ENCODE results near the gene ARID1B.

The ARID1B gene

GRCh38 chr6:156828280-156828703 is 51.1 kb downstream of the ARID1B start:
- Histone ChIP-seq H3K4me3 (ENCODE audit: low read depth, low read length) (no peak overlapping the region), H3K27ac (ENCODE audit: low read depth, low read length) (peak overlapping the region; percentile 68), H3K36me3 (ENCODE audit: control insufficient read depth, insufficient read depth, low read length) (peaks cover 24% of the 10 kb centered on the region), H3K9me3 (ENCODE audit: control insufficient read depth, insufficient read depth, low read length) (no peaks in the 10 kb centered on the region), H3K9ac (ENCODE audit: low read depth, low read length) (no peak overlapping the region), H3K4me1 (ENCODE audit: control insufficient read depth, insufficient read depth, low read length) (peaks cover 30% of the 10 kb centered on the region), H3K27me3 (ENCODE audit: control insufficient read depth, insufficient read depth, low read length) (no peaks in the 10 kb centered on the region)

GRCh38 chr6:156830126-156830525 is 52.9 kb downstream of the ARID1B start:
- Histone ChIP-seq H3K27ac (ENCODE audit: low read depth, low read length) (no peak overlapping the region), H3K27me3 (ENCODE audit: control insufficient read depth, insufficient read depth, low read length) (no peaks in the 10 kb centered on the region), H3K4me3 (ENCODE audit: low read depth, low read length) (no peak overlapping the region), H3K4me1 (ENCODE audit: control insufficient read depth, insufficient read depth, low read length) (peaks cover 29% of the 10 kb centered on the region), H3K9ac (ENCODE audit: low read depth, low read length) (no peak overlapping the region), H3K9me3 (ENCODE audit: control insufficient read depth, insufficient read depth, low read length) (no peaks in the 10 kb centered on the region), H3K36me3 (ENCODE audit: control insufficient read depth, insufficient read depth, low read length) (peaks cover 24% of the 10 kb centered on the region)

GRCh38 chr6:156832231-156832647 is 55.1 kb downstream of the ARID1B start:
- no peak overlapping the region for H3K27ac ChIP-seq (ENCODE audit: low read depth, low read length)
- no peak overlapping the region for H3K4me3 ChIP-seq (ENCODE audit: low read depth, low read length)
- H3K36me3 ChIP-seq (ENCODE audit: control insufficient read depth, insufficient read depth, low read length) = peaks cover 24% of the 10 kb centered on the region
- H3K27me3 ChIP-seq (ENCODE audit: control insufficient read depth, insufficient read depth, low read length) = no peaks in the 10 kb centered on the region
- H3K9me3 ChIP-seq (ENCODE audit: control insufficient read depth, insufficient read depth, low read length) = no peaks in the 10 kb centered on the region
- H3K4me1 ChIP-seq (ENCODE audit: control insufficient read depth, insufficient read depth, low read length) = peaks cover 24% of the 10 kb centered on the region
- H3K9ac ChIP-seq (ENCODE audit: low read depth, low read length) = no peak overlapping the region

GRCh38 chr6:156832669-156833068 is 55.5 kb downstream of the ARID1B start:
- Histone ChIP-seq H3K4me1 (ENCODE audit: control insufficient read depth, insufficient read depth, low read length) (peaks cover 28% of the 10 kb centered on the region), H3K27ac (ENCODE audit: low read depth, low read length) (no peak overlapping the region), H3K27me3 (ENCODE audit: control insufficient read depth, insufficient read depth, low read length) (no peaks in the 10 kb centered on the region), H3K4me3 (ENCODE audit: low read depth, low read length) (no peak overlapping the region), H3K9ac (ENCODE audit: low read depth, low read length) (no peak overlapping the region), H3K36me3 (ENCODE audit: control insufficient read depth, insufficient read depth, low read length) (peaks cover 24% of the 10 kb centered on the region), H3K9me3 (ENCODE audit: control insufficient read depth, insufficient read depth, low read length) (no peaks in the 10 kb centered on the region)

- Histone ChIP-seq H3K4me1 (ENCODE audit: control insufficient read depth, insufficient read depth, low read length) (peaks cover 24% of the 10 kb centered on the region), H3K9ac (ENCODE audit: low read depth, low read length) (no peak overlapping the region), H3K9me3 (ENCODE audit: control insufficient read depth, insufficient read depth, low read length) (no peaks in the 10 kb centered on the region), H3K27me3 (ENCODE audit: control insufficient read depth, insufficient read depth, low read length) (no peaks in the 10 kb centered on the region), H3K36me3 (ENCODE audit: control insufficient read depth, insufficient read depth, low read length) (peaks cover 24% of the 10 kb centered on the region), H3K27ac (ENCODE audit: low read depth, low read length) (no peak overlapping the region), H3K4me3 (ENCODE audit: low read depth, low read length) (no peak overlapping the region)
Measured at GRCh38 chr6:156833755-156834154, 56.6 kb downstream of the ARID1B start.

- no peaks in the 10 kb centered on the region for H3K27me3 ChIP-seq (ENCODE audit: control insufficient read depth, insufficient read depth, low read length)
- no peaks in the 10 kb centered on the region for H3K9me3 ChIP-seq (ENCODE audit: control insufficient read depth, insufficient read depth, low read length)
- no peak overlapping the region for H3K27ac ChIP-seq (ENCODE audit: low read depth, low read length)
- peaks cover 51% of the 10 kb centered on the region for H3K4me1 ChIP-seq (ENCODE audit: control insufficient read depth, insufficient read depth, low read length)
- no peak overlapping the region for H3K4me3 ChIP-seq (ENCODE audit: low read depth, low read length)
- H3K9ac ChIP-seq (ENCODE audit: low read depth, low read length) = no peak overlapping the region
- H3K36me3 ChIP-seq (ENCODE audit: control insufficient read depth, insufficient read depth, low read length) = no peaks in the 10 kb centered on the region
Measured at GRCh38 chr6:156839129-156839528, 62.0 kb downstream of the ARID1B start.

- H3K4me3 ChIP-seq (ENCODE audit: low read depth, low read length) = no peak overlapping the region
- H3K27me3 ChIP-seq (ENCODE audit: control insufficient read depth, insufficient read depth, low read length) = no peaks in the 10 kb centered on the region
- peak overlapping the region; percentile 50 for H3K27ac ChIP-seq (ENCODE audit: low read depth, low read length)
- H3K36me3 ChIP-seq (ENCODE audit: control insufficient read depth, insufficient read depth, low read length) = no peaks in the 10 kb centered on the region
- H3K9ac ChIP-seq (ENCODE audit: low read depth, low read length) = no peak overlapping the region
- H3K9me3 ChIP-seq (ENCODE audit: control insufficient read depth, insufficient read depth, low read length) = no peaks in the 10 kb centered on the region
- peaks cover 51% of the 10 kb centered on the region for H3K4me1 ChIP-seq (ENCODE audit: control insufficient read depth, insufficient read depth, low read length)
Measured at GRCh38 chr6:156839591-156840001, 62.4 kb downstream of the ARID1B start.

GRCh38 chr6:156840136-156840535 is 63.0 kb downstream of the ARID1B start:
- Histone ChIP-seq H3K27ac (ENCODE audit: low read depth, low read length) (no peak overlapping the region), H3K27me3 (ENCODE audit: control insufficient read depth, insufficient read depth, low read length) (no peaks in the 10 kb centered on the region), H3K36me3 (ENCODE audit: control insufficient read depth, insufficient read depth, low read length) (no peaks in the 10 kb centered on the region), H3K4me1 (ENCODE audit: control insufficient read depth, insufficient read depth, low read length) (peaks cover 53% of the 10 kb centered on the region), H3K4me3 (ENCODE audit: low read depth, low read length) (no peak overlapping the region), H3K9me3 (ENCODE audit: control insufficient read depth, insufficient read depth, low read length) (no peaks in the 10 kb centered on the region), H3K9ac (ENCODE audit: low read depth, low read length) (no peak overlapping the region)

GRCh38 chr6:156840606-156841005 is 63.4 kb downstream of the ARID1B start:
- Histone ChIP-seq H3K9ac (ENCODE audit: low read depth, low read length) (no peak overlapping the region), H3K4me3 (ENCODE audit: low read depth, low read length) (no peak overlapping the region), H3K4me1 (ENCODE audit: control insufficient read depth, insufficient read depth, low read length) (peaks cover 56% of the 10 kb centered on the region), H3K9me3 (ENCODE audit: control insufficient read depth, insufficient read depth, low read length) (no peaks in the 10 kb centered on the region), H3K27ac (ENCODE audit: low read depth, low read length) (no peak overlapping the region), H3K36me3 (ENCODE audit: control insufficient read depth, insufficient read depth, low read length) (no peaks in the 10 kb centered on the region), H3K27me3 (ENCODE audit: control insufficient read depth, insufficient read depth, low read length) (no peaks in the 10 kb centered on the region)

GRCh38 chr6:156841508-156841907 is 64.3 kb downstream of the ARID1B start:
- Histone ChIP-seq H3K9me3 (ENCODE audit: control insufficient read depth, insufficient read depth, low read length) (no peaks in the 10 kb centered on the region), H3K4me1 (ENCODE audit: control insufficient read depth, insufficient read depth, low read length) (peaks cover 53% of the 10 kb centered on the region), H3K4me3 (ENCODE audit: low read depth, low read length) (no peak overlapping the region), H3K9ac (ENCODE audit: low read depth, low read length) (no peak overlapping the region), H3K36me3 (ENCODE audit: control insufficient read depth, insufficient read depth, low read length) (no peaks in the 10 kb centered on the region), H3K27ac (ENCODE audit: low read depth, low read length) (no peak overlapping the region), H3K27me3 (ENCODE audit: control insufficient read depth, insufficient read depth, low read length) (no peaks in the 10 kb centered on the region)

- peaks cover 58% of the 10 kb centered on the region for H3K4me1 ChIP-seq (ENCODE audit: control insufficient read depth, insufficient read depth, low read length)
- no peak overlapping the region for H3K4me3 ChIP-seq (ENCODE audit: low read depth, low read length)
- H3K36me3 ChIP-seq (ENCODE audit: control insufficient read depth, insufficient read depth, low read length) = no peaks in the 10 kb centered on the region
- no peak overlapping the region for H3K27ac ChIP-seq (ENCODE audit: low read depth, low read length)
- no peaks in the 10 kb centered on the region for H3K9me3 ChIP-seq (ENCODE audit: control insufficient read depth, insufficient read depth, low read length)
- H3K9ac ChIP-seq (ENCODE audit: low read depth, low read length) = no peak overlapping the region
- no peaks in the 10 kb centered on the region for H3K27me3 ChIP-seq (ENCODE audit: control insufficient read depth, insufficient read depth, low read length)
Measured at GRCh38 chr6:156842598-156843250, 65.5 kb downstream of the ARID1B start.
